ENCODE results near the gene EFNA5.

DNA sequence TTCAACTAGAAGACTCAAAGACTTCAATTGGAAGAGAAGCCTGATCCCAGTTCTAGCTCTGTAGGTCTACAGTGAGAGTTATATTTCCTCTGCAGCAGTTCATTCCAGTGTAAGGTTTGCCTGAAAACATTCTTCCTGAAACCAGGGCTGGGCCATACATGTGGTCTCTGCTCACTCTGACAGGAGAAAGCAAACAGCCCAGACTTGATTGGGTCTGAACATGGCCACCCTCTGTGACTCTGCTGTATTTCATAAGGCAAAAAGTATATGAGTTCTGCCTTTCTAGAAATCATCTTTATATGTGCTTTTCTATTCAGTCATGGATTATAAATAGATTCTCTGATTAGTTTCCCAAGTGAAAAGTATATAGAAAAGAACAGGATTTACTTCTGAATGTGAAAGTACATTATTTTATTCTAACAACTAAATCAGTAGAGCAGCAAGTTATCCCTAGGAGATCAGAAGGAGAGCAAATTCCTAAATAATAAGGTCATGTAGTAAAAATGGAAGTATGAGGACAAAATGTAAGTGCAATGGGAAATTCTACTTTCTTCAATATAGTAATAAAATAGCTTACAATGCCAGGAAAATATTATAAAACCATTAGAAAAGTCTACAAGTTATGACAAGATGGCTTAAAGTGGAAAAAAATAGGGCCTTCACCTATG is 144.3 kb downstream of the EFNA5 start:
- TF ChIP-seq CTCF (IDR thresholded peaks at IDR 0.05) (no peak), POLR2A (IDR thresholded peaks at IDR 0.05; ENCODE audit: low read depth) (no peak)
